GM19438 (cell line): Measurements from ENCODE around the gene AHRR.
A peak's percentile ranks its signal among the peaks of the same experiment; 100 is the strongest.
"Not testable (repeated sequence)": the region's sequence is repeated elsewhere in the genome, so short reads cannot be mapped to it uniquely, and the experiment has no call there.

ENCODE experiments used
- ATAC-seq: cut with Tn5 transposase; IDR thresholded peaks from one replicate; pipeline ENCODE4 v1.9.1; 2021; ENCODE audit warnings: low read depth; ENCODE audit not compliant: unreplicated experiment

AHRR gene

DNA sequence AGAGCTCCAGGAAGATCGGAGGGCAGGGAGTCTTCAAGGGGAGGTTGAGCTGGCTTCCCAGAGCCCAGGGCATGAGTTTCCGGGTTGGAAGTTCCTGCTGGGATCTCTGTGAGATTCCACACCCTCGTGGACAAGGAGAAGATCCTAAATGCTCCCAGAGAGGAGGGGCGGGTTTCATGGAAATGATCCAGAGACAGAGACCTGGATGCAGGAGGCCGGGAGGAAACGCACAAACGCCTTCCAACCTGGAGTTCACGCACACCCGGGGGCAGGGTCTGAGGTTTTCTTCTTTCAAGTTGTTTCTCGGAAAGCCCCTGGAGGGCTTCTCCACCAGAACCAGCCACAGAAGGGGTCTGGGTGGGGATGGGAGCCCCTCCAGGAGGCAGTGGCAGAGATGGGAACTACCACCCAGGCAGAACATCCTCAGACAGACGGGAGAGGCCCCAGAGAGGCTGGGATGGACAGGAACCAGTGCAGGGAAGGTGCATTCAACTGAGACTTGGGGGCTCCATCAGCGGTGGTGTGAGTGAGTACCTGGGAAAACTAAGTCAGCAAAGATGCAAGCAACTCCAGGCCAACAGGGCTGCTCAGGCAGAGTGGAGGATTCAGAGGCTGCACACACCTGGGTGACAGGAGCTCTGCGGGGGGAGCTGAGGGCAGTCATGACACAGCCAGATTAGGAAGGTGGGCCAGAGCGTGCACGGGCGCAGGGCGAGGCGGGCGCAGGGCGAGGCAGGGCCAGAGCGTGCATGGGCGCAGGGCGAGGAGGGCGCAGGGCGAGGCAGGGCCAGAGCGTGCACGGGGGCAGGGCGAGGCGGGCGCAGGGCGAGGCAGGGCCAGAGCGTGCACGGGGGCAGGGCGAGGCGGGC is 69.3 kb downstream of the AHRR start:
- ATAC-seq = no peak

DNA sequence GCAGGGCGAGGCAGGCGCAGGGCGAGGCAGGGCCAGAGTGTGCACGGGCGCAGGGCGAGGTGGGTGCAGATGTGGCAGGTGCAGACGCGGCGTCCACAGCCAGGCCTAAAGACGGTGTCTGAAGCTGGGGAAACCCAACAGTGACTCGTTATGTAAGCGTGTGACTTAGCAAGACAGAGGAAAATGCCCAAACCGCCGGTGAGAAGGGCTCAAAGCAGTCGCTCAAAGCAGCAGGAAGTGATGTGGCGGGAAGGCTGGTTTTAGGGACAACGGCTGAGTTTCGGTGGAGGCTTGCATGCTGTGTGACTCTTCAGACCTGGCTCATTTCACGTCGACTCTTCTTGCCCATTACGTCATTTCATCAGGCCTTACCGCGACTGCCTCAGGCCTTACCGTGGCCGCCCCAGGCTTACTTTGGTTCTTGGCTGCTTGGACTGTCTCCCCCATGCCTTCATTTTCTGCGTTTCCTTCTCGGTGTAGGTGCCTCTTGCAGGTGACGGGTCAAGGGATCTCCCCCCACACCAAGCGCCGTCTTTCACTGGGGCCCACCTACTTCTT is 71.0 kb downstream of the AHRR start:
- ATAC-seq = peak; percentile 57

GRCh38 chr5:393846-394275 is 72.3 kb downstream of the AHRR start:
- no peak for ATAC-seq

GRCh38 chr5:394671-395155 is 73.2 kb downstream of the AHRR start:
- ATAC-seq = no peak

DNA sequence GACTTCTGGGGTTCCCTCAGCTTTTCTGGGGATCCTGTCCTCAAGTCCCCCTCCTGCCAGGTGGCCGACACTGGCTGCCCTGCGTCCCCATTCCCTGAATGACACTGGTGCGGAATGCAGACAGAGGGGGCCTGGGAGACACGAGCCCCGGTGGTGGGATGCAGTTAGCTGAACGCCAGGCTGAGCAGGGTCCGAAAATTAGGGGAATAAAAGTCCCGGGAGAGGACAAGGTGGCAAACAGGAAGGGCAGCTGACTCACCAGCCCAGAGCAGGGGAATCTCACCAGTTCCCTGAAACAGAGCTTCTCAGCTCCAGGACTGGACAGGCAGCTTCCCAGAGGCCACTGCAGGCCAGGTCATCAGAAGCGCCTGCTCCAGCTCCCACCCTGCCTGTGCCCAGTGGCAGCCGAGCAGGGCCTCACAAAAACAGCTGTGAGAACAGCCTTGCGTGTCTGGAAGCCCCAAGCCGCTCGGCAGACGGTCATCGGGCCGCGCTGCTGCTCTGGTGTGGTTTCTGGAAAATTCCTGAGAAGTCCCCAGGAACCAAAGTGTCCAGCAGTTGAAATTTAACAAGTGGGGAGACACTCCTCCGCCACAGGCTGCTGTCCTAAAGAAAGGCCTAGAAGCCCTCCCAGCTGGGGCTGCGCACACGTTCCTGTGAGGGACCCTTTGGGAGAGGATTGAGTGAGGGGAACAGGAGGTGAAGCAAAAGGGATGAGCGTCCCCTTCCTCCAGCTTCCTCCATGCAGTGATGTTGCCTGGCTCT is 73.8 kb downstream of the AHRR start:
- ATAC-seq = no peak

DNA sequence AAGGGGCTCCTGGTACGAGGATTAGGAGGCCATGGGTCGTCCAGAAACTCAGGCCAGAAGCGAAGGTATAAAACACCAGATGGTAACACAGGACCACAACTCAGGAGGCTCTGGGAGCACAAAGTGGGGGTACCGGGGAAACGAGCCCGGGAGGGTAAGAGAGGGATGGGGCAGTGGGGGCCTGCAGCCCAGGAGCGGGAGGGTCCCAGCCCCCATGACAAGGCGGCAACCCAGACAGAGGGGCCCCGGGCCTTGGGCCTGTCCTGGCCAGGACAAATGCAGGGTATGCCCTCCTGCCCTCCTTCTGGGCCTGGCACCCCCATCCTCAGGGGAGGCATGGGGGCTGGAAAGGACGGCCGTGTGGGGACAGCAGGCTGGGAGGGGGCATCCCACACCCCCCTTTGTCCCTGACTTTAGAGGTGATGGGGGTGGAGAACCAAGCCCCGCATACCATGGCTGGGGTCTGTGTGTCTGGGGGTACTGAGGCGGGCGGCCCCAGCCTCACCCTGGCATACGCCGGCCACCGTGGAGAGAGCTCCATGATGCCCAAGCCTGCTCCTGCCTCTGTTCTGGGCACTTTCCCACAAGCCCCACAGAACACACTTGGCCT is 74.5 kb downstream of the AHRR start:
- no peak for ATAC-seq

- no peak for ATAC-seq
Observed at GRCh38 chr5:396531-396961, 75.0 kb downstream of the AHRR start.

GRCh38 chr5:398141-398474 is 76.6 kb downstream of the AHRR start:
- not testable (repeated sequence) for ATAC-seq

DNA sequence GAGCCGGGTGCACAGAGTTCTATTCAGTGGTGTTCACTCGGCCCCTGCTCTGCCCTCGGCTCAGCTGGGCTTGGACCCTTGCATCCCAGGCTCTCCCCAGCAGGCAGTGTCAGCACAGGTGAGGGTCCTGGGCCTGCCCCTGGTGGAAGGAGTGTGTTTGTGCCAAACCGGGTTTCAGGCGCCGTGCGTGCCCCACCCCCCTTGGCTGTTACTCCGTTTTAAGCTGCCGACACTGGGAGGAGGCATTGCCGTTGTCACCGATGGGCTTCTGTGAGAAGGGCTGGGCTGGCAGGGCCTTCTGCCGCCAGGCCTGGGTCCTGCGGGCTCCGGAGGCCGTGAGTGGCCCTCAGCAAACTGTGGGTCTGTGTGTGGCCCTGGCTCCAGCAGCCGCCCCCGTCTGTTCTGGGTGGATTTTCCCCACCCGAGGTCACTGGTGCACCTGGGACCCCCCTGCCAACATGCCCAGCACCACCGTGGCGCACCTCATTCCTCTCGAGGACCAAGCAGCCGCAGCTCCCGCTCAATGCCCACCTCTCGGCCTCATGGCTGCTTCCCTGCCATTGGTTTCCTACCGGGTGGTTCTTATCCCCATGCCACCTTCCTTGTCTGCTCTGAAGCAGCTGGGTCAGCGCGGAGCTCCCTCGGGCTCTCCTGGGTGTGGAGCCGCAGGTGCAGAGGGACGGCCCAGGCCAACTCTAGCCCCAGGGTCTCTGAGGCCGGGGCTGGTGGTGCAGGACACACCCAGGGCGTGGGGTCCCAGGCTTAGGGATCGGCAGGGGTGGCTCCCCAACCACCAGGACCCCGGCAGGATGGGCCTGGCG is 77.2 kb downstream of the AHRR start:
- no peak for ATAC-seq

- peak; percentile 67 for ATAC-seq
Observed at GRCh38 chr5:399296-400281, 78.1 kb downstream of the AHRR start.

GRCh38 chr5:400282-401145 is 79.0 kb downstream of the AHRR start:
- peak; percentile 8 for ATAC-seq

- no peak for ATAC-seq
Observed at GRCh38 chr5:401146-402034, 79.9 kb downstream of the AHRR start.

DNA sequence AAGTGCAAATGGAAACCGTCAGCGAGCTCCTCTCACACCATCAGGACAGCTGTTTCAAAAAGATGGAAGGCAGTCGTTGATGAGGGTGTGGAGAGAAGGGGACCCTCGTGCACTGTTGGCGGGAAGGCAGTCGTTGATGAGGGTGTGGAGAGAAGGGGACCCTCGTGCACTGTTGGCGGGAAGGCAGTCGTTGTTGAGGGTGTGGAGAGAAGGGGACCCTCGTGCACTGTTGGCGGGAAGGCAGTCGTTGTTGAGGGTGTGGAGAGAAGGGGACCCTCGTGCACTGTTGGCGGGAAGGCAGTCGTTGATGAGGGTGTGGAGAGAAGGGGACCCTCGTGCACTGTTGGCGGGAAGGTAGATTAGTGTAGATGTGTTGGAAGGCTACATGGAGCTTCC is 80.7 kb downstream of the AHRR start:
- ATAC-seq = not testable (repeated sequence)

DNA sequence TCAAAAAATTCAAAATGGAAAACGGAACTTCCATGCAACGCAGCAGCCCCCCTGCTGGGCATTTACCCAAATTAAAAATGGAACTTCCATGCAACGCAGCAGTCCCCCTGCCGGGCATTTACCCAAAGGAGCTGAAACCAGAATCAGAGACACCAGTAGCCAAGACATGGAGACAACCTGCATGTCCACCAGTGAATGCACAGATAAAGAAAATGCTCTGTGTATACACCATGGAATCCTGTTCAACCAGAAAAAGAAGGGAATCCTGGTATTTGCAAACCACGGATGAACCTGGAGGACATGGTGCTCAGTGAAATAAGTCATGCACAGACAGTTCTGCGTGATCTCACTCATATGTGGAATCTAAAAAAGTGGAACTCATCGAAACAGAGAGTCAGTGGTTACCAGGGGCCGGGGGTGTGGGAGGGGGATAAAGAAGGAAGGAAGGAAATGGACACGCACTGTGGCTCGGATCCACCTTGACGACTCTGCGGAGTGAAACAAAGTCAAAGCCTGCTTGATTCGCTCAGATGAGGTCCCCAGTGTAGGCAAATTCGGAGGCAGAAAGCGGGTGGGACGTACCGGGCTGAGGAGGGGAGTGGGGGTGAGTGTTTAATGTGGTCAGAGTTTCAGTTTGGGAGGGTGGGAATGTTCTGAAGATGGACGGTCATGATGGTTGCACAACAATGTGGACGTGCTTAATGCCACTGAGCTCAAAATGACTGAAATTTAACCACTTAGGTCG is 81.3 kb downstream of the AHRR start:
- peak; percentile 52 for ATAC-seq

DNA sequence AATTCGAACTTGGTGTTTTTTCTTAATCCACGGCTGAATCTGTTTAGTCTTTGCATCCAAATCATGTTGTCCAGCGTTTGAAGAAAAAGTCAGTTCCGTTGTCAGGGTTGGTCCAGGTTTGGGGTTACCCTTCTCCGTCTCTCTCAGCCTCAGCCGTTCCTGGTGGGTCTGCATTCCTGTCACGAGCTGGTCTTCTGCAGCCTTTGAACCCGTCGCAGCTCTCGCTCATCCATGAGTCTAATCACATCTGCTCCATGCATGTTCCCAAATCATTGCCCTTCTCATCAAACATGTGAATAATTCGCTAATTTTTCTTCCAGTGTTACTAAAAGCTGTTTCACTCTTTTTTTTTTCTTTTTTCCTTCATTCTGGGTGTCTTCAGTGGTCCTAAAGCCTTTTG is 82.5 kb downstream of the AHRR start:
- no peak for ATAC-seq

GRCh38 chr5:404666-405241 is 83.2 kb downstream of the AHRR start:
- ATAC-seq = no peak
